NOMO-1 treated with DMSO at 0.1 percent for 48 hours (cell line): ENCODE measurements around the gene CMYA5.
"Not testable (repeated sequence)": the region's sequence is repeated elsewhere in the genome, so short reads cannot be mapped to it uniquely, and the experiment has no call there.

Source experiments
- DNase-seq: peaks from one replicate; lab custom pipeline; 2025; ENCODE audit not compliant: unreplicated experiment; lab: John Stamatoyannopoulos, UW

CMYA5 gene

GRCh38 chr5:79702606-79703380 lies 13.2 kb downstream of the CMYA5 start:
- peak; percentile 84 for DNase-seq

- DNase-seq = no peak
Measured at GRCh38 chr5:79703381-79703645, 13.7 kb downstream of the CMYA5 start.

DNA sequence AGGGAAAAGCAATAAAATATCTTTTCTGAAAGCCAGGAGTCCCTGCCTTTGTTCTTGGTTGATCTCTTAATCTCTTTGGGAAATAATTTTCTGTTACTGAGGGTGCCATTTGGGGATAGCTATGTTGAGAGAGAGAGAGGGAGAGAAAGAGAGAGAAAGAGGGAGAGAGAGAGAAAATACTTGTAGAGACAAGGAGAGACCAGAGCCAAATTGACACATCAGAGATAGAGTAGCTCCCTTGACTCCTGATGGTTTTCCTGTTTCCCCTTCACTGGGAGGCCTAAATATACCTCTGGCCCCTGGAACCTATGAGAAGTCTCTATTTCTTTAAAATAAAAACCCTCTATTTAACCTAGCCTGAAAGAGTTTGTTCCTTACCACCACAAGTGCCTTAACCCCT lies 14.9 kb downstream of the CMYA5 start:
- DNase-seq = no peak

- DNase-seq = no peak
Measured at GRCh38 chr5:79705632-79706031, 16.0 kb downstream of the CMYA5 start.

GRCh38 chr5:79706317-79706716 lies 16.7 kb downstream of the CMYA5 start:
- DNase-seq = not testable (repeated sequence)

- no peak for DNase-seq
Measured at GRCh38 chr5:79707535-79707934, 17.9 kb downstream of the CMYA5 start.

DNA sequence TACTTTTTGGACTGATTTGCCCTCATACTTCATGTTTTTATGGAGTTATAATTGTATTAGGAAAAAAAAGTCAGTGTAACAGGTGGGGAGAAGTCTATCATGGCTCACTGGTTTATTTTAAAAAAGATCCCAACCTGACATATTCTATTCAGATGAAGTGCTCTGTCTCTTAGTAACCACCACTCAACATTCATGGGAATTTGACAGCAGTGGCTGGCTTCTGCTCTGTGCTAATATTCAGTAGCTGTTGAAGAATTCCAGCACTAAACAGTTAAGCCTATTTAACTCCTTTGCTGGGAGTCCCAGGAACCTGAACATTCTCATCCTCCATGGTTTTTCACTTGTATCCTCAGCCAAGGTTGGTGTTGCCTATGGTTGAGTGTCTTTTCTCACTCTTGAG lies 23.1 kb downstream of the CMYA5 start:
- DNase-seq = no peak

DNA sequence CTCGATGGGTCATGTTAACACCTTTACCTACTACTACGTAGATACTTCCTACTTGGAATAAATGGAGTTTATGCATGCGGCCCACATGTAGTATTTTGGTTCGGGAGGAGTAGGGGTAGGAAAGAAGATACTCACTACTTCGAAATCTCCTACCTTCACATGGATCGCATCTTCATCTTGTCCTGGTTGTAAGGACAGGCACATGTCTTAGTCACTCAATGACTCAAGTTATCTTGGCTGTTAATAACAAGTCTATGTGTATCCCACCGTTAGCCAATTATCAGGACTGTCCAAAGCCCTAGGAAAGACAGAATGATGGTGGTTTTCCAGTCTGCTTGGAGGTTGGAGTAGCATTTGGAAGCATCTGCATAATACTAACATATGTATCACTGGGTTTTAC lies 24.1 kb downstream of the CMYA5 start:
- DNase-seq = no peak

DNA sequence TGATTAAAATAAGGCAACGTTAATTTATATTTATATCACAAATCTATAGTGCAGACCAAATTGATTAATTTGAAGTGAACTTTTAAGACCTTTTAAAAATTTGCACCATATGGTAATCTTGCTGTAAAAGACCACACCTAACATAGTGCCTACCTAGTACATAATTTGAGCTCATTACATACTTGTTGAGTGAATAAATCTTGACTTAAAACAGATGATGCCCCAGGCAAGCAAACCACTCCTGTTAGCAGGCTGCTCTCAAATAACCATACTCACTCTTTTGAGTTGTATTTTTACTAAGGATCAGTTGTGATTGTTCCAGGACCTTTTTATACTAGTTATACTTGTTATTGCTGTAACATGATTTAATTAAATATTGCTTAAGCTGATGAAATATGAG lies 27.2 kb downstream of the CMYA5 start:
- no peak for DNase-seq

DNA sequence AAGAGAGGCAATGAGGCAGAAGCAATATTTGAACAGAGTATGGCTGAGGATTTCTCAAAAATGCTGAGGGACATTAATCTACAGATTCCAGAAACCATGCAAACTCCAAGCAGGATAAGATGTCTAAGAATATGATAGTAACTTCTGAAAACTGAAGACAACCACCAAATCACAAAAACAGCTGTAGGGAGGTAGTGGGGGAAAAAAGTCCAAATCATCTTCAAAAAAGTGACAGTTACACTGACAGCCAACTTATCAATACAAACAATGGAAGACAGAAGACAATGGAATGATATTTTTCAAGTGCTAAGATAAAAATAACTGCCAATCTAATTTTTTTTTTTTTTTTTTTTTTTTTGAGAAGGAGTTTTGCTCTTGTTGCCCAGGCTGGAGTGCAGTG lies 30.5 kb downstream of the CMYA5 start:
- no peak for DNase-seq

GRCh38 chr5:79727451-79728355 lies 38.1 kb downstream of the CMYA5 start:
- no peak for DNase-seq

DNA sequence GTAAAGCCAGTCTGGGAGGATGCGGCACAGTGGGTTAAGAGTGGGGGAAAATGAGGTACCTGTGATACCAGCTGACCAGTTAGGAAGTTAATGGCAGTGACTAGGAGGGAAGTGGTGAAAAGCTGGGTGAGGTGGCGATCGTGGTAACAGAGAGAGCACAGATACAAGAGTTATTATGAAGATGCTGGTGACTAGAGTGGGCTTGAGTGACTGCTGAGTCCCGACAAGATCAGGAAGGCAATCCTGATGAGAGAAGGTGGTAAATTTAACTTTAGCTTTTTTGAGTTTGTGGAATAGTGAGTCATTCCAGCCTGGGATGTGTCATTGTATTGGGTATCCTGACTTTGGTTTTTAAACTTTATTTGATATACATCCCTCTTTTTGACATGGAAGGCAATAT lies 38.8 kb downstream of the CMYA5 start:
- no peak for DNase-seq

- DNase-seq = no peak
Measured at GRCh38 chr5:79729679-79730078, 40.0 kb downstream of the CMYA5 start.

DNA sequence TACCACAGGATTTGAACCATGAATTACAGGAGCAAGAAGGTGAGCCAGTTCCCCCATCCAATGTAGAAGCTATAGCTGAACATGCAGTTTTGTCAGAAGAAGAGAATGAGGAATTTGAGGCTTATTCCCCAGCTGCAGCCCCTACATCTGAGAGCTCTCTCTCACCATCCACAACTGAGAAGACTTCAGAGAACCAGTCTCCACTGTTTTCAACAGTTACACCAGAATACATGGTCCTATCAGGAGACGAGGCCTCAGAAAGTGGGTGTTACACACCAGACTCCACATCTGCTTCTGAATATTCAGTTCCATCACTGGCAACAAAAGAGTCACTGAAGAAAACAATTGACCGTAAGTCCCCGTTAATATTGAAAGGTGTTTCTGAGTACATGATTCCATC lies 40.9 kb downstream of the CMYA5 start:
- no peak for DNase-seq

- DNase-seq = no peak
Measured at GRCh38 chr5:79731775-79732174, 42.1 kb downstream of the CMYA5 start.

- no peak for DNase-seq
Measured at GRCh38 chr5:79736528-79737514, 47.2 kb downstream of the CMYA5 start.

- DNase-seq = no peak
Measured at GRCh38 chr5:79738349-79738748, 48.7 kb downstream of the CMYA5 start.

DNA sequence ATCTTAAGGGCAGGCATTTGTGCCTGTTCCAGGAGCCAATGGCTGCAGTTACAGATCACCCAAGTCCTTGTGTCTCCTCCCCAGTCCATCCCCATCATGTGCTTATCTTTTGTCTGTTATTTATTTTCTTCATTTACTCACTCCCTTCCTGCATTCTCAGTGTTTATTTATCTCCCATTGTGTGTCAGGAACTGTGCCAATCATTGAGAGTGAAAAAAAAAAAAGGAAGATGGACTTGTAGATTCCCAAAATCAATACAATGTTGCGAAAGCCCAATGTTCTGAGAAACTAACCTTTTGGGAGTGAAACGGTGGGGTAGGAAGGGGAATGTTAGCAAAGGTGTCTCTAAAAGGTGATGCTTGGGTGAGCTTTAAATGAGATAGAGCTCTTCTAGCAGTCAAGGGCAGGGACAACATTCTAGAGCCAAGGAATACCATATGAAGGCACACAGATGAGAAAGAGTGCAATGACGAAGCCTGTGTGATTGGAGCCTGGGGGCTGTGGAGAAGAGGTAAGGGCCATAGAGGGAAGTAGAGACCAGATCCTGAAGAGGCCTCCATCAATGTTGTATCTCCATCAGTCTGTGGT lies 53.0 kb downstream of the CMYA5 start:
- DNase-seq = no peak

- no peak for DNase-seq
Measured at GRCh38 chr5:79743846-79744605, 54.4 kb downstream of the CMYA5 start.

DNA sequence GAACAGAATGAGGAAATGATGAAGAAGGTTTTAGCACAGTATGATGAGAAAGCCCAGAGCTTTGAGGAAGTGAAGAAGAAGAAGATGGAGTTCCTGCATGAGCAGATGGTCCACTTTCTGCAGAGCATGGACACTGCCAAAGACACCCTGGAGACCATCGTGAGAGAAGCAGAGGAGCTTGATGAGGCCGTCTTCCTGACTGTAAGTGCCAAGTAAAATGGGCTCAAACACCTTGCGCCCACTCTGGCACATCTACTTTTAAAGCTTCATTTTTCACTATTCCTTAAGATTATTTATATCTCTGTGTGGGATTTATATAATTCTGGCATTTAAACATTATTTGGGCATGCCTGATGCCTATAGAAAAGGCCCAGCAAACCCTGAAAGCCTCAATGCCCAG lies 55.6 kb downstream of the CMYA5 start:
- peak; percentile 30 for DNase-seq
